CD4-positive, alpha-beta T cell treated with Interleukin-6 at 100 ng/mL for 8 hours (primary cell): ENCODE measurements around the gene ADIPOR1.
"Not testable (repeated sequence)": the region's sequence is repeated elsewhere in the genome, so short reads cannot be mapped to it uniquely, and the experiment has no call there.

ENCODE experiments used
- DNase-seq: peaks from one replicate; pipeline ENCODE4 v3.0.0-alpha.2; 2020; ENCODE audit warnings: mixed read lengths, low spot score

The ADIPOR1 gene

GRCh38 chr1:202957733-202958543 is at the start of gene ADIPOR1:
ADIPOR1 (minus strand) TSS chr1:202958312; CDS start chr1:202951070, 7,242 bp downstream.
- DNase-seq = peak; percentile 94

GRCh38 chr1:203006948-203007871 is 49.1 kb upstream of the ADIPOR1 start, which contains the start of gene TMEM183A:
TMEM183A (plus strand) TSS chr1:203007374; CDS start chr1:203007466, 92 bp downstream.
- DNase-seq = peak; percentile 96

GRCh38 chr1:203005395-203006142 is 47.5 kb upstream of the ADIPOR1 start:
- DNase-seq = not testable (repeated sequence)

- no peak for DNase-seq
Measured at GRCh38 chr1:203002951-203003350, 44.8 kb upstream of the ADIPOR1 start.

- no peak for DNase-seq
Measured at GRCh38 chr1:203001986-203002385, 43.9 kb upstream of the ADIPOR1 start.

GRCh38 chr1:203000217-203000944 is 42.3 kb upstream of the ADIPOR1 start:
- no peak for DNase-seq

GRCh38 chr1:202998836-202999750 is 41.0 kb upstream of the ADIPOR1 start:
- peak; percentile 61 for DNase-seq

GRCh38 chr1:202994756-202995155 is 36.6 kb upstream of the ADIPOR1 start:
- no peak for DNase-seq

GRCh38 chr1:202991112-202991511 is 33.0 kb upstream of the ADIPOR1 start:
- DNase-seq = no peak

- no peak for DNase-seq
Measured at GRCh38 chr1:202989879-202990278, 31.8 kb upstream of the ADIPOR1 start.

GRCh38 chr1:202987922-202988583 is 29.9 kb upstream of the ADIPOR1 start:
- no peak for DNase-seq

- DNase-seq = no peak
Measured at GRCh38 chr1:202987255-202987654, 29.1 kb upstream of the ADIPOR1 start.

- DNase-seq = not testable (repeated sequence)
Measured at GRCh38 chr1:202986120-202986519, 28.0 kb upstream of the ADIPOR1 start.

- DNase-seq = no peak
Measured at GRCh38 chr1:202982715-202983430, 24.8 kb upstream of the ADIPOR1 start.

- DNase-seq = no peak
Measured at GRCh38 chr1:202981939-202982338, 23.8 kb upstream of the ADIPOR1 start.

GRCh38 chr1:202979459-202979858 is 21.3 kb upstream of the ADIPOR1 start:
- DNase-seq = no peak

GRCh38 chr1:202976633-202977032 is 18.5 kb upstream of the ADIPOR1 start:
- no peak for DNase-seq

GRCh38 chr1:202974856-202975255 is 16.7 kb upstream of the ADIPOR1 start:
- DNase-seq = no peak

- no peak for DNase-seq
Measured at GRCh38 chr1:202972046-202972445, 13.9 kb upstream of the ADIPOR1 start.
